ENCODE measurements around the gene SPO11. TPM values are rescaled to one million over a fixed set of nuclear protein-coding genes. Genes with fewer than 3 reads are reported as not detected.

SPO11 gene
- polyA plus RNA-seq, 1 donor, result not detected

DNA sequence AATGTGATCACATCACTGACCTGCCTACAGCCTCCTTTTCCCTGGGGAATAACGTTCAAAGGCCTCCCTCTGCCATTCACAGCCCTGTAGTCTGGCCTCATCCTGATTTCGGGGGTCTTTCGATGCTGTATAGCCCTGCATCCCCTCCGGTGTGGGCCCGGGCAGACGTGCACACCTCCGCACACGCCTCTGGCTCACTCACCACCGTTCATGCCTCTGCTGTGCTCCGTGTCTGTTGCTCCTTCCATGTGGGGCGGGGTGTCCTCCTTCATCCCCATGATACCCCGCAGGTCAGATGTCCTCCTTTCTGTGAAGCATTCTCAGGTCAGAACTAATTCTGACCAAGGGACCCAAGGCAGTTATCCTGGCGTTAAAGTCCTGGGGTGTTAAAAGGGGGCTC is 47.7 kb downstream of the SPO11 start:
- no peak for DNase-seq

DNA sequence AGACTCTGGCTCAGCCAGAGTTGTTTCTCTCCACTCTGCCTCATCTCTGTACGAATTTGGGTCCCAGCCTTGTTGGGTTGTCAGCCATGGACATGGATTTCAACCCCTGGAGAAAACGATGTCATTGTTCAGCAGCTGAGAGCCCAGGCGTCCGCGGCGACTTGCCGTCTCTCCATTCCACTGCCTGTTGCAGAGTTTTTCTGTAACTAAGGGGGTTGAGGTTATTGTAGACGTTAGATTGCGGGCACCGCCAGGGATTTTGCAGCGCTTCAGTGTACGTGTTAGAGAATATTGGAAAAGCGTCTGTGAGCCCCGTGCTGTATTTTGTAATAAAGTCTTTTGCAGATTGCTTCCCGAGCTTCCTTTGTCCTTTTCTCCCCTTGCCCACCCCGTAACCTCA is 48.5 kb downstream of the SPO11 start:
- DNase-seq, result no peak

DNA sequence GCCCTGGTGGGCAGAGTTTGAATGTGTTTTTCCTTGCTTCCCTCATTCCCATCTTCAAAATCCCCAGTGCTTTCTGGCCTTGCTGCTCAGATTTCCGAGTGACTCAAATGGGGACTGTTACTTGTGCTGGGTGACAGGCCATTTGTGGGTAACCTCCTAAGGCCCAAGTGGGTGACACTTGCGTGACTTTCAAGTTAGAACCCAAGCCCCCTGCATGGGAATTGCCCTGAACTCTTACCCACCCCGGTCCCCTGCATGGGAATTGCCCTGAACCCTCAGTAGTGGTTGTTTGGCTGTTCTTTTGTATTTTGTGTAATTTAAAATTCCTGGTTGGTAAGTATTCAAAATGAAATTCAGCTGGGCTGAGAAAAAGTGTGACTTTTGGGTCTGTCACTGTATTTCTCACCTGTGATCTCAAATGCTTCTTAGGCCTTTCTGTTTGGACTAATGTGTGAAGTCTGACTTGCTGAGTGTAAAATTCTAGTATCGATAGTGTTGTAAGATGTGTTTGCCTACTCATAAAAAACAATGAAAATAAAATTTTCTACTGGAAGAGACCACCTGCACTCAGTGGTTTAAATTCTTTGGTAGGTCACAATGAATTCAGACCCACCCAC is 49.2 kb downstream of the SPO11 start:
- DNase-seq, result no peak

DNA sequence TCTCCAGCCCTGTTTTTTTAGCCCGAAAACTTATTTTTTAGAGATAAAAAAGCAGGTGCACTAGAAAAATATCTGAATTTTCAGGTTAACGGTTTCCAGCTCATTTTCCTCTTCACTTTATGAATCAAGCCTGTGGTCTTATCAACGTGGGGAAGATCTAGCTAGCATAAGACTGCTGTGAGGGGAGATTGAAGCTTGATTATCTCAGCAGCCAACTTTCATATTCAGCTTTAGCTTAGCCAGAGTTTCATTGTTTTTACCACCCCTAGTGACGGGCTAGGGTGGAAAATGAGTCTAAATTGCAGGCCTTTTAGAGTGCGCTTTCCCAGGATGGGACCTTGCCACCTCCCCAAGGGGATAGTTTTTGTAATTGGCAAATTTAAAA is 49.7 kb downstream of the SPO11 start:
- DNase-seq, result no peak

DNA sequence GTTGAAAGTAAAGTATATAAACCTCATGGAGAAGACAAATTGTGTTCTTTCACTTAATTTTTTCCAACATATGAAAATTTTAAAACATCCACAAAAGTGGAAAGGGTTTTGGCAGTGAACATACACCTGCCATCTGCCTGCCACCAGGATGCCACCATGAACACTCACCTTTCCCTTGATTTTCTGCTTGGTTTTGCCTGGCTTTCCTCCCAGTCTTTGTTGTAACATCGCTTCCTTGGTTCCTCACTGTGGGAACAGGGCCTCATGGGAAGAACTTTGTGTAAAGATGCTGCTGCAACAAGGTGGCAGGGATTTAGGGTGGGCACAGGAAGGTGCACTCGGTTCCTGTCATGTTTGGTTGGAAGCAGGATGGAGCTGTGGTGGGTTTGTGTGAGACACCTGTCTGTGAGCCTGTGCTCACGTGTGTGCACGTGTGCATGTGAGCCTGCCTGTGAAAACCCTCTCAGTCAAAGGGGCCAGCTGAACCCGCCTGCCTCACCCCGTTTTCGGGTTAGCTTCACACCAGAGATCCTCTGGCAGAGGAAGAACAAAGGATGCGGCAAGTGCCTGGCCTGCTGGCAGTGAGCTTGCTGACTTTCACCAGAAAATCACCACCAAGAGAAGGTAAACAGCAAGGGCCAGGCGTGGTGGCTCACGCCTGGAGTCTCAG is 50.6 kb downstream of the SPO11 start:
- no peak for DNase-seq

DNA sequence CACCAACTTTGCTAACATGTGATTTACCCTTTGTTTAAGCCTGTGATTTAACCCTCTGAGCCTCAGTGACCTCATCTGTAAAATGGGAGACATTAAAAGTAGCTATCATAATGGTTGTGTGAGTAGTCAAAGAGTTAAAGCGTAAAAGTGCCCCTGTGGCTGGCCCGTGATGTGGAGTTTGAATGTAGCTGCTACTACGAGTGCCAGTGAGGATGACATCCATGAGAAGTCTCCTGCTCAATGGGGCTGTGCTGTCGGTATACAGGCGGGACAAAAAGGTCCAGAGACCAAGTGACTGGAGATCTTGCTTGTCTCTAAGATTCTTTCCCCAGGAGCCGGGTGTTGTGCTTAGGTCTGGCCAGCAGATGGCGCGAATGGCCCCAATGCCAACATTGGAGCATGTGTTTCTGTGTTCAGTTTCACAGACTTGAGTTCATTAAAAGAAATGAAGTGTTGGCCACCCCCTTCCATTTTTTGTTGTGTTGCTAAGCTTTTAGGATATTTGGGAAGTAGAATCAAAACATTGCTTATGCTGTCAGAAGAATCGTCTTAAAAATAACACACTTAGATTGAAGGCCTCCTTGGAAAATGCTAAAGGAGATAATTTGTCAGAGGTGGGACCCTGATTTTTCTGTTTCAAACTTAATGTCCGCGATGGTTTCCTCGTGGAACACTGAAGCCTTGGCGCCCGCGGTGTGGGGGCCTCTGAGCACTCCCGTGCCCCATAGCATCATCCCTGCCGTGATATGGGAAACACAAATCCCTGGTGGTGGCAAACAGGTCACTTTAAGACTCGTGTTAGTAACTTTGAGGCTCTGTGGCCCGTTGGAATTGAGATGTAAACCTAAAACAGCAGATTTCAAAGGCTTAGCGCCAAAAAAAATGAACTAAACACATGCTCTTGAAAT is 52.2 kb downstream of the SPO11 start:
- no peak for DNase-seq

DNA sequence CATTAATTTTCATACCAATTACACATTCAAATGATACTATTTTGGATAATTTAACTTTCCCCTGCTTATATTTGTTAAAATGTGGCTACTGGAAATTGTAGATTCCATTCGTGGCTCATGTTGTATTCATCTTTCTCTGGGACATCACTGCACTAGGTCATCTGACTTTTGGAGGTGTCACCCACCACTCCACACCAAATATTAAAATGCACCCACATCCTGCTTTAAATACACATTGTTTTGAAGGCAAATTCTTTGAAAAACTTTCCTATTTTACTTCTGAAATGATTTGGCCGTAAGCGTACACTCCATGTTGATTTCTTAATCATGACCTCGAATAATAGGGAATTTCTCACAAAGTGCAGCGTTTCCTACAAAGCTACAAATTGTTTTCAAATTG is 52.9 kb downstream of the SPO11 start:
- no peak for DNase-seq

DNA sequence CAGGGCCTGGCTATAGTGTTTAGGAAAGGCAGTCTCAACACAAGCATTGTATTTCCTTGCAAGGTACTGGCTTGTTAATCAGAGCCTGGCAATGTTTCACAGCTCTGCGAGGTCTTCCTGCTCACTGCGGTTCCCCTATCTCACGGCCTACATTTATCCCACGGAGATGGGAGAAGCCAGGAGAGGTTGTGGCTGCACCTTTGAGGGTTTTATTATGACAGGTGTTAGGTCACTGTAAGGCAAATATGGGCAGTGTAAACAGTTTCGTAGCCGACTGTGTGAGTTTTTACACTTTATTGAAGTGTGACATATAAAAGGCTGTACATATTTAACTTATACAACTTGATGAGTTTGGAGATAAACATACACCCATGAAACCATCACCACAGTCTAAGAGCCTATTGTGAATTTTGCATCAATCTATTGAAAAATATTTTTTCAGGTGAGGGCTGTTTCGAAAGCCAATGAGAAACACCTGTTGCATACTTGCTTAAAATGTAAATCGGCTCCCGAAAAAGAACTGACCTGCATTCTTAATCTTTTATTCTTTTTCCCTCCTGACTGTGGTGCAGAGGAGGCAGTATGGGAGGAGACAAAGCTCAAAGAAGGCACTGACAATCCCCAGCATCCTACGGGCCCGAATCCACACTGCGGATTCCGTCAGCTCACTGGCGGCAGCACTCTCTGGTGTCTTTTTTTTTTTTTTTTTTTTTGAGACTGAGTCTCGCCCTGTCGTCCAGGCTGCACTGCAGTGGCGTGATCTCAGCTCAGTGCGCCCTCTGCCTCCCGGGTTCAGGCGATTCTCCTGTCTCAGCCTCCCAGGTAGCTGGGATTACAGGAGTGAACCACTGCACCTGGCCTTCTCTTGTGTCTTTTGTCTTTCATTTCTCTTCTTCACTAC is 54.1 kb downstream of the SPO11 start:
- no peak for DNase-seq

DNA sequence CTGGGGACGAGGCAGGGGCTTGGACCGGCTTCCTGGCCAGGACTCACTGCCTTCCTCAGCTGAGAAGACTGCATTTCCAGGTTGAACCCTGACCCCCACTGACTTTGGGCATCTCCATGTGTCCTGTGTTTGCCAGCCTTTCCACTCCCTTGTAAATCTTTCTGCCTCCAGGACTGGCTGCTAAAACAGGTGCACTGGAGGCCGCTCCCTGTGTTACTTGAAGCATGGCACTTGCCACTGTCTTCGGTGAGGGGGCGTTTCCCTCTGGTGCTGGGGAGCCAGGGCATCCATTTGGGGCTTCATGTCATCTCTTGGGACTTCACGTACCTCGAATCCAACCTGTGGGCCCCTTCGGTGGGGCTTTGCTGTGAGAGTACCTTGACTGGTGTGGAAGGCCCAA is 54.9 kb downstream of the SPO11 start:
- no peak for DNase-seq

DNA sequence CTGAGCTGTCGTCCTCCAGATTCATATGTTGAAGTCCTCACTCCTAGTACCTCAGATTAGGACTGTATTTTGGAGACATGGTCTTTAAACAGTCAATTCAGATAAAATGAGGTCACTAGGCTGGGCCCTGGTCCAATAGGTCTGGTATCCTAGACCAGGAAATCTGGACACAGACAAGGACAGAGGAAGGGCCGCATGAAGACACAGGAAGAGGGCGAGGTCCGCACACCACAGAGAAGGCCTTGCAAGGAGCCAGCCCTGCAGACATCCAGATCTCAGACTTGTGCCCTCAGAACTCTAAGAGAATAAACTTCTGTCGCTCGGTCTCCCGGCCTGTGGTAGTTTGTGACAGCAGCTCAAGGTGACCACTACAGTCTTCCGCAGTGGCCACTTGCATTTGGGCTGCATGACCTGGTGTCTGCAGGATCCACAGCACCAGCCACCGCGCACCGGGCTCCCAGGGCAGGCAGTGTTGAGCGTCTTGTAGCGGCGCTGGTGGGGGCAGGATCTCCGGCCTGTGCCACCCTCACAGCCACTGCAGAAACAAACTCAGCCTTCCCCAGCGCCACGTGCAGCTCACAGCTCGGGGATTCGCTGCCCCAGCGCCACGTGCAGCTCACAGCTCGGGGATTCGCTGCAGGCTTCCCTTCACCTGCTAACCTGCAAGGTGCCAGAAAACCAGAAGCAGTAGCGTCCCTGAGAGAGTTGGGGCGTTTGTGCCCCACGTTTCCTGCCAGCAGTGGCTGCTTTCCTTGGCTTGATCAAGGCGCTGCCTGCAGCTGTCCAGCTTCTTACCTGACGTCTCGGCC is 55.6 kb downstream of the SPO11 start:
- DNase-seq, result no peak

DNA sequence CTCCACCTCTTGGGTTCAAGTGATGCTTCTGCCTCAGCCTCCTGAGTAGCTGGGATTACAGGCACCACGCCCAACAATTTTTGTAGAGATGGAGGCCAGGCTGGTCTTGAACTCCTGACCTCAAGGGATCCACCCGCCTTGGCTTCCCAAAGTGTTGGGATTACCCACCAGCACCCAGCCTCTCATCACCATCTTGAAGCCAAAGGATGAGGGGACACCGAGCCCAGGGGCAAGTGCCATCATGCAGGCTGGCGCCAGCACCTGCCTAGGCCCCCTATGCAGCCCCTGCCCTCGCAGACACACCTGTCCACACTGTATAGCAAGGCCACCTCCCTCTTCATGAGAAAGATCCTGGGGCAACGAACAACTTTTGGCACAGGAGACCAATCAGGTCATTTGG is 56.3 kb downstream of the SPO11 start:
- no peak for DNase-seq

DNA sequence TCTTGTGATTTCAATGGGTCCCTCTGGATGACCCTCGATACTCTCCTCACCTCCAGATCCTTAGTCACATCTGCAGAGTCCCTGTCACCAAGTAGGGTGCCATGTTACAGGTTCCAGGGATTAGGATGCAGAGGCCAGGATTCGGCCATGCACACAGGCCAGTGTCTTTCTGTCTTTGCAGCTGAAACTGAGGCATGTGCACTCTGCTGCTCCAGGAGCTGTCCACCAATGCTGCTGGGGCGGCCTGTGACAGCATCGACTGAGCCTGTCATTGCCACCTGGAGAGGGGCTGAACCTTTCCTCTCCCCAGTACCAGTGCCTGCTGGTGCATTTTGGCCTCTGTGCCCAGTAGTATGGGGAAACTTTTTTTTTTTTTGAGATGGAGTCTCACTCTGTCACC is 57.2 kb downstream of the SPO11 start:
- no peak for DNase-seq

DNA sequence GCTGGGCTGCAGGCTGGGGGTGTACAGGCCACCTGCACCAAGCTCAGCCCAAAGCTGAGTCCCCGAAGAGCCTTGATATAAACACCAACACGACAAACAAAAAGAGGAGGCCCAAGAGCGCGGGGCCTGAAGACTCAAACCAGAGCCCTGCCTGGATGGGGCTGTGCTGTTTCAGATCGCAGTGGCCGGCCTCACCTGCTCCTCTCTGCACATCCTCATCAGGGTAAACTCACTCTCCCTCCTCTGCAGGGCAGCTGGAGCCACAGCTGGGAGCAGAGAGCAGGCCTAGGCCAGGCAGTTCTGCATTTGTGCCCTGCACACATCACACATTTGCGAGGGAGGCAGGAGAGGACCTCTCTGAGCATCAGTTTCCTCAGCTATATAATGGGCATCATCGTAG is 57.9 kb downstream of the SPO11 start:
- no peak for DNase-seq

DNA sequence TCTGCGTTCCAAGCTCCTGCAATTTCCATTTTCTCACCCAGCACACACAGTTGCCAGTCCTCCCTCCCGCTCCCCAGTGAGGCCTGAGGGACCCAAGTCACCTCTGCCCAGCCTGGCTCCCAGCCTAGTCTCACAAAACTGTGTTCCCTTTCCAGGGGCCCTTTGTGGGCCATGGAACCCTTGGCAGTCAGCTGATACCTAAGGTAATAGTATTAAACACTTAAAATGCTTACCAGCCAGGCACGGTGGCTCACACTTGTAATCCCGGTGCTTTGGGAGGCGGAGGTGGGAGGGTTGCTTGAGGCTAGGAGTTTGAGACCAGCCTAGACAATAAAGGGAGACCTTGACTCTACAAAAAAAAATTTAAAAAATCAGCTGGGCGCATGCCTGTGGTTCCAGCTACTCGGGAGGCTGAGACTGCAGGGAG is 58.4 kb downstream of the SPO11 start:
- DNase-seq, result no peak

DNA sequence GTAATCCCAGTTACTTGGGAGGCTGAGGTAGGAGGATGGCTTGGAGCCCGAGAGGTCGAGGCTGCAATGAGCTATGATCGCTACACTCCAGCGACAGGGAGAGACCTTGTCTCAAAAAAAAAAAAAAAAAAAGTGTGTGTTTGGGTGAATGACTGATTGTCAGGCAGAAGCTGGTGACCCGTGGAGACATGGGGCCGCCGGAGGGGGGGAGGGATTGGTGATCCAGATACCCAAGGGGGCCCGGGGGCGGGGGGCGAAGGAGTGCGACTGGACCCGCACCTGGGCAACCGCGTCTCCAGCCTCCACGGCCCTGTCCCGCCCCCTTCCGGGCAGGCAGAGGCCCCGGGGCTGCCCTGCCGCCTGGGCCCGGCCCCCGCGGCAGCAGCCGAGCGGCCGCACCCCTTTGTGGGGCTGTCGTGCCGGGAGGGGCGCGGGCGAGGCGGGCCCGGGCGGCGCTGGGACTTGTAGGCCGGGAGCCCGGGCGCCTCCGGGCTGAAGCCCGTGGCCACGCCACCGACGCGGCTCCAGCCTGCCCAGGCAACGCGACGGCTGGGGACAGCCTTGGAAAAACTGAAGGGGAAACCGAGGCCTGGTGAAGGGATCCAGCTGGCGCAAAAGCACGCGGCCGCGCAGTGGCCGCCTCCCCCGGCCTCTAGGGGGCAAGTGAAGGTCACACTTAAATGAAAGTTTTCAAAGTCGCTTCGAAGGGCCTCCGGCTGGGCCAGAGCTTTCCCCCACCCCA is 59.5 kb downstream of the SPO11 start:
- peak; percentile 75 for DNase-seq

DNA sequence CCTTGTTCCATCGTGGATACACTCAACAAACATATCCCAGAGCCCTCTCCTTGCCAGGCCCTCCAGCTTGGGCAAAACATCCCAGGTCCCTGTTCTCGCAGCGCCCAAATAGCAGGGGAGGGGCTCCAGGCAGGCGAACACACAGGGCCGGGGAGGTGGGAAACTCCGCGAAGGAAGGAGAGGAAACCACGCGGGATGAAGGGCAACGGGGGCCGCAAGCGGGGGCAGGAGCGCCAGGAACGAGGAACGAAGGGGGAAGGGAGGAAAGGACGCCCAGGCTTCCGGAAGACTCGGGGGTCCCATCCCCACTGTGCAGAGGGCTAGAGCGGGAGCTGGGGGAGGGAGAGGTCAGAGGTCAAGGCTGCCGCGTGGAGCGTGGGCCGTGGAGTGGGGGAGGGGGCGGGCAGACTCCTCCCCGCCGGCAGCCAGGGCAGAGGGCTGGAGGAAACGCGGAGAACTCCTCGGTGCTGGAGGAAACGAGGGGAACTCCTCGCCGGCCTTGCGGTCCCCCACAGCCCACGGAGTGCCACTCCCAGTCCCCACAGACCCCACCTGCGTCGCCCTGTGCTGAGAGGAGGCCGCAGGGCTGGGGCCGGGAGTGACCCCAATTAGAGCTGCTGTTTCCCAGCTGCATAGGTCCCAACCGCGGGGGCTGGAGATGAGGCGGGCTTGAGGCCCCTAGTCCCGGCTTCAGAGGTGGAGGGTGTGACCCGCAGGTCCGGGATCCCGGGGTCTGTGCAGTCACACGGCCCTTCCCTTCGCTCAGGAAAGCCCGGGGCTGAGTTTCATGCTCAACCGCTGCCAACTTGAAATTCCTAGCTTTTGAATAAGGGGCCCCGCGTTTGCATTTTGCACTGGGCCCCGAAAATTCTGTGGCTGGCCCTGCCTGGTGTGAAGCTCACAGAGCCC is 60.3 kb downstream of the SPO11 start:
- DNase-seq, result no peak

DNA sequence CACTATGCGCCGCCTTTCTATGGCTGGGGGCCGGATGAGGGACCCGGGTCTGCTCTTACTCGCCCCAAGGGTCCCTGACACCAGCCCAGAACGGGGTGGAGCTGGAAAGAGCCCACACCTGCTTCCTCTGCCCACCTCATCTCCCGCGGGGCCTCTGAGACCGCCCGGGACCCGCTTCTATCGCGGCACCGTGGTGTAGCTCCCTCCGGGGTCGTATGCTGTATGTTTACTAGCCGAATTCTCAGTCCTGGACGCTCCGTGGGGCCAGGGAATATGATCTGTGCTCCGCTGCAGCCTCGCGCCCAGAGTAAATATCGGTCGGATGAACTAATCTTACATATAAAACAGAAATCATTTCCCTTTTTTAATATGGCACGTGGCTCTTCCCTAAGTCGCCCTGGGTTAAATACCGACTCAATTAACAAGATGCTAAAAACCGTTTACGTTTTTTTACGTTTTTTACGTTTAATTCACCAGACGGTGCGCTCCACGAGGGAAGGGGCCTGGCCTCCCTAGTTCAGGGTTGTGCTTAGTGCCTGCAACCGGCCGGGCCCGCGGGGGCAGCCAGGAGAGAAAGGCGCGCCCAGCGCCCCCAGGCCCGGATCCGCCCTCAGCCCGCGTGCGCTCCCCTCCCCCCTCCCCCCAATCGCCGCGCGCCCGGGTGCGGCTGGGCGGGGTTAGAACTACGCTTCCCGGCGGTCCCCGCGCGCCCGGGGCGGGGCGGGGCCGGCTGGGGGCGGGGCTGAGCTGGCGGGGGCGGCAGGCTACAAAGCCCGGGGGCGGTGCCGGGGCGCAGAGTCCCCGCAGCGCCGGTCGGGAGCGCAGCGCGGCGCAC is 61.2 kb downstream of the SPO11 start, which contains the start of gene RBM38:
TSS of gene RBM38 (plus strand) at position 793 of the 835 bp plus-strand sequence. CDS start 186 bp downstream, outside the sequence.
- no peak for DNase-seq
